Measurements from ENCODE around the gene STEAP3. TPM values are rescaled to one million over a fixed set of nuclear protein-coding genes. Genes with fewer than 3 reads are reported as not detected.

Gene STEAP3
- total RNA-seq, 1 donor from 2014 or later, result 7.7 TPM

GRCh38 chr2:119246884-119247843 lies 23.5 kb downstream of the STEAP3 start:
- DNase-seq (ENCODE audit: low read depth in 2 of 2), result no peak

GRCh38 chr2:119247844-119248271 lies 24.2 kb downstream of the STEAP3 start:
- no peak for DNase-seq (ENCODE audit: low read depth in 2 of 2)

GRCh38 chr2:119248311-119248710 lies 24.7 kb downstream of the STEAP3 start:
- no peak for DNase-seq (ENCODE audit: low read depth in 2 of 2)

- DNase-seq (ENCODE audit: low read depth in 2 of 2), result no peak
Measured at GRCh38 chr2:119248751-119249150, 25.1 kb downstream of the STEAP3 start.

GRCh38 chr2:119249311-119249710 lies 25.7 kb downstream of the STEAP3 start:
- no peak for DNase-seq (ENCODE audit: low read depth in 2 of 2)

- DNase-seq (ENCODE audit: low read depth in 2 of 2), result no peak
Measured at GRCh38 chr2:119249855-119250717, 26.5 kb downstream of the STEAP3 start.

- no peak for DNase-seq (ENCODE audit: low read depth in 2 of 2)
Measured at GRCh38 chr2:119250718-119251290, 27.2 kb downstream of the STEAP3 start.

- no peak for DNase-seq (ENCODE audit: low read depth in 2 of 2)
Measured at GRCh38 chr2:119251652-119252051, 28.0 kb downstream of the STEAP3 start.

GRCh38 chr2:119252186-119253113 lies 28.8 kb downstream of the STEAP3 start:
- peak in 1 of 2 donors; percentile 91 for DNase-seq (ENCODE audit: low read depth in 2 of 2)

GRCh38 chr2:119253114-119253702 lies 29.6 kb downstream of the STEAP3 start:
- peak in 1 of 2 donors; percentile 60 for DNase-seq (ENCODE audit: low read depth in 2 of 2)

- no peak for DNase-seq (ENCODE audit: low read depth in 2 of 2)
Measured at GRCh38 chr2:119253760-119254600, 30.3 kb downstream of the STEAP3 start.

GRCh38 chr2:119254601-119255080 lies 31.0 kb downstream of the STEAP3 start:
- no peak for DNase-seq (ENCODE audit: low read depth in 2 of 2)

- DNase-seq (ENCODE audit: low read depth in 2 of 2), result peak; percentile 98
Measured at GRCh38 chr2:119255760-119256581, 32.3 kb downstream of the STEAP3 start.

- no peak for DNase-seq (ENCODE audit: low read depth in 2 of 2)
Measured at GRCh38 chr2:119256582-119256921, 32.9 kb downstream of the STEAP3 start.

GRCh38 chr2:119257198-119257597 lies 33.6 kb downstream of the STEAP3 start:
- no peak for DNase-seq (ENCODE audit: low read depth in 2 of 2)

- peak; percentile 50 to 73 for DNase-seq (ENCODE audit: low read depth in 2 of 2)
Measured at GRCh38 chr2:119259296-119259860, 35.7 kb downstream of the STEAP3 start.

GRCh38 chr2:119260646-119261492 lies 37.2 kb downstream of the STEAP3 start:
- DNase-seq (ENCODE audit: low read depth in 2 of 2), result no peak

Measured in dermis microvascular lymphatic vessel endothelial cell (primary cell).